GM19372 (cell line): ENCODE results near the gene C1R.

Source experiments
- ATAC-seq: cut with Tn5 transposase; IDR thresholded peaks from one replicate; pipeline ENCODE4 v1.9.1; 2021; ENCODE audit warnings: mild to moderate bottlenecking, low read depth, moderate library complexity; ENCODE audit not compliant: unreplicated experiment

The C1R gene

DNA sequence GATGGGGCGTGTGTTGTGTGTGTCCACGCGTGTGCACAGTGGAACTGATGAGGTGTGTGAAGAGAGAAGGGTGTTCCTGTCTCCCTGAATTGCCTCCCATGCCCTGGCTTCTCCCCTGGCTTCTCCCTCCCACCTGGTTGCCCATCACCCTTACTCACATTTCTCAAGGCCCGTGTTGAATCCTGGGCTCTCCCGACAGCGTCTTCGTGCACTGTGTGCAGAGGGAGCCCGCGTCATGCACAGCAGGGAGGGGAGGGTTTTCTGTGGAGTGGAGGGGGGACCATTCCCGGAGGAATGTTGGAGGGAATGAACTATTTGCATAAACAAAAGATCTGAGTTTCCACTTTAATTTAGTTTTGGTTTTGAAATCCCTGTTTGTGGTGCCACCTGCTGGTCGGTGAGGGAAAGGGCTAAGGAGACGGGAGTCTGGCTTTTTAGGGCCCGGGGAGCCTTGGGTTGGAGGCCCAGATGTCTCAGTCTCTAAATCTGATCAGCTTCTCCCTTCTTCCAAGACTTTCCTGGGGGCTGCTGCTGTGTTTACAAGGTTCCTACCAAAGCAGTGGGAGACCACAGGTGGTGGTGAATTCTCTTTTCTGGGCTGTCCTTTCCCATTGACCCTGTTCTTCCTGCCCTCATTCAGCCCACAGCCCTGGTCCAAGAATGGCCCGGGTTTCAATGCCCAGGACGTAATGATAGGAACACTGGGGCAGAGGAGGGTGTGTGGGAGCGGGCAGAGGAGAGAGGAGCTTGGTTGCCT, at the start of gene C1R:
Gene C1R (minus strand): TSS at position 217 of the 757 bp plus-strand sequence. CDS start 57 bp downstream, at position 160.
- no peak for ATAC-seq

DNA sequence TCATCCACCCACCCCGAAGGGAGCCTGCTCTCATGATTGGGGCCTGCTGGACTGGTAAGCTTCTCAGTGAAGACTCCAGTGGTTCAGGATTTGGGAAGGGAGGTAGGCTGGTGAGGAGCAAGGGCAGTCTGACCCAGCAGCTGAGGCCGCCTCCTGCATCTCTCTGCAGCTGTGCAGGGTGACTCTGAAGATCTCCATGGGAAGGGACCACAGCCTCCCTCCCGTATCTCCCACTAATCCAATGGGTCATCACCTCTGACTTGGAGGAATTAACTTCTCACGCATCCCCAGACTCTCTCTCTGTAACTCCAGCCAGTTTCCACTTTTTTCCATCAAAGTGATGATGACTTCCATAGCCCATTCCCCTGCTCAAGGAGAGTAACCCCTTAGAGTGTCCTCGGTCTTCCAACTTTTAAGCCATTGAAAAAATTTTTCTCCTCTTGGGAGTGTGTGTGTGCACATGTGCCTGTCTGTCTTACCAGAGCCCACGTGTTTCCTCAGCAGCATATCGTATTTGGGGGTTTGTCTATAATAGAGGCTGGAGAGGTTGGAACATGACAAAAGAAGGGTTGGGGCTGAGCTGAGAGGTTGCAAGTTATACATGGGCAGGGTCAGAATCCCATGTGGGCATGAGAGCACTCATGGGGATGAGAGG, 49.2 kb upstream of the C1R start:
- ATAC-seq, result no peak

DNA sequence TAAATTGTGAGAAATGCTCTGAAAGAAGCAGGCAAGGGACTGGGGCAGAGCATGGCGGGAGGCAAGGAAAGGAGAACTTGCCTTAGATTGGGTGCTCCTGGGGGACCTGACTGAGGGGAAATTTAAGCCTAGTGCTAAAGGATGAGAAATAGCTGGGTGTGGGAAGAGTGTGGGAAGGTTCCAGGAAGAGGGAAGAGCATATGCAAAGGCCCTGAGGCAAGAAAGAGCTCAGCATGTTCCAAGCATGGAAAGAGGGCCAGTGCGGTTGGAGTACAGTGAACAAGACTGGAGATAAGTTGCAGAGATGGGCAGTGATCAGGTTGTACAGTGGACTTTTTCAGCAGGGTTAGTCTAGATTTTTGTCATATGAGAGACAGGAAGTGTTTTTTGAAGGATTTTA, 47.0 kb upstream of the C1R start:
- ATAC-seq, result no peak

DNA sequence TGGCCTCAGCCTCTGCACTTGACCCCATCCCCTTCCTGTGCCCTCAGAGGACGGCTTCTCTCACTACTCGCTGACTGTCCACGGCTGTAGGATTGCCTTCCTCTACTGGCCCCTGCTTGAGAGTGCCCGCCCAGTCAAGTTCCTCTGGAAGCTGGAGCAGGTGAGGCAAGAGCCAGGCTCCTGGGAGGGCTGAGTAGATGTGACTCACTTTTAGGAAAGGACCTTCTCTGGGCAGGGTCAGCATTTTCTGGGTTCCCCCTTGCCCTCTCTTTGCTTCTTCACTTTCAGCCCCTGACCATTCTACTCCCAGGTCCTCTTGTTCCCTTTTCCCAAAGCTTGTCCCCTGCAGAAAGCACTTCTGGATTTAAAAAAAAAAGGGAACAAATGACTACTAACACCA, 45.7 kb upstream of the C1R start:
- no peak for ATAC-seq

DNA sequence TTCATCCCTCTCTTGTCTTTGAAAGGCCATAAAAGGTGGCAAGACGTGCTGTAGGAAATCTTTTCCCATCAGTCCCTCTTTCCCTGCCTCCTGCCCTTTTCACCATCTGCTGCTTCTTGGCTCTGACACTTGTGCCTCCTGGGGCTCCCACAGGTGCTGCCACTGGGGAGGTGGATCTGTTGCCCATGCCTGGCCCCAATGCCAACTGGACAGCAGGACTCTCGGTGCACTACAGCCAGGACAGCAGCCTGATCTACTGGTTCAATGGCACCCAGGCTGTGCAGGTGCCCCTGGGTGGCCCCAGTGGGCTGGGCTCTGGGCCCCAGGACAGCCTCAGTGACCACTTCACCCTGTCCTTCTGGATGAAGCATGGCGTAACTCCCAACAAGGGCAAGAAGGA, 44.4 kb upstream of the C1R start:
- no peak for ATAC-seq

DNA sequence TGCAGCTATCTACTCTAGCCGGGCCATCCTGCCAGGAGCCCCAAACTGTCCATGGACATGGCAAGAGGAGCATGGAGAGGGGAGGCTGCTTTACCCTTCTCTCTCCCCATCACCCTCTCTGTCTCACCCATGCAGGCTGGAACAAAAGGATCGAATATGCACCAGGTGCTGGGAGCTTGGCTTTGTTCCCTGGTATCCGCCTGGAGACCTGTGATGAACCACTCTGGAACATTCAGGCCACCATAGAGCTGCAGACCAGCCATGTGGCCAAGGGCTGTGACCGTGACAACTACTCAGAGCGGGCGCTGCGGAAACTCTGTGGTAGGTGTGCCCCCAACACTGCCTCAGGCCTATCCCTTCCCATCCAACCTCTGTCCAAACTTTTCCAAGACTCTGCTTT, 43.8 kb upstream of the C1R start:
- no peak for ATAC-seq

DNA sequence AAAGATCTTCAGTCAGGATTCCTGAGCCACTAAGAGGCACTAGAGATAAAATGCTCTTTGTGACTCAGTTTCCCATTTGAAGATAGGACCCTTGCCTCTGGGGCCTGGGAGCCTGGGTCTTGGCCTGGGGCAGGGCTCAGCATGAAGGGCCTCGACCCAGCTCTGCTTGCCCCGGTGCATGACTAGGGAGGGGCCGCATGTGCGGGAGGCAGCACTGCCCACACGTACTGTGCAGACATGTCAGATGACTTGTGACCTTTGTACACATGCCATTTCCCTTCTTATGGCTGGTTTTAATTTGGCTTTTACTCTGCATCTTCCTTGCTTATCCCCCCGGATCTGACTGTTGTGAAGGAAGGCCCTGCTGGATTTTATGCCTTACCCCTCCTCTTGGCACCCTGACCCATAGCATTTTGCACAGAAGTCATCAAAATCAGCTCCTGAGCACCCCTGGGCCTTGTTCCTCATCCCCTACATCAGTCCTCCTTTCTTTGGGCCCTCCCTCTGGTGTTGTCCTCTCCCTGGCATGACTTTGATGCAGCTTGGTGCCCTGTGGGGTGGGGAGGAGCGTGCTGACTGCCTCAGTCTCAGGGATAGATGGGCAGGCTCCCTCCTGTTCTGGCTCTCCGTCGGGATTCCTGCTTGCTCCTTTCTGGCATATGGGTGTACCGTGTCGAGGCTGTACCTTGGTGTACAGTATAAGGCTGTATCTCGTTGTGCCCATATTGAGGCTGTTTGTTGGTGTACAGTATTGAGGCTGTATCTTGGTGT, 42.3 kb upstream of the C1R start:
- no peak for ATAC-seq

DNA sequence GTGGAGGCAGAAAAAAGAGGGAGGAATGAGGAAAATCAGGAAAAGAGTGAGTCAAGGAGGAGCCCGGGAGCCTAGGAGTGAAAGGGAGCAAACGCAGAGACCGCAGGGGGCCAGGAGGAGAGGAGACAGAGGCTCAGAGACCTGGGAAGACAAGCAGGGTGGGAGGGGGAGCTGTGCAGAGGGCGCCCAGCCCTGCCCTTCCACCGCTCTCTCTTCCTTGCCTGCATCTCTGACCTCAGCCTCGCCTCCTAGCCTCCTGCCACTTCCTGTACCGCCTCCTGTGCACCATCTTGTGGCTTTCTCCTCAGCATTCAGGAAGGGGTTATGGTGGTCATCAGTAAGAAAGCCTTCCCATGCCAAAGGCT, 39.2 kb upstream of the C1R start:
- no peak for ATAC-seq

DNA sequence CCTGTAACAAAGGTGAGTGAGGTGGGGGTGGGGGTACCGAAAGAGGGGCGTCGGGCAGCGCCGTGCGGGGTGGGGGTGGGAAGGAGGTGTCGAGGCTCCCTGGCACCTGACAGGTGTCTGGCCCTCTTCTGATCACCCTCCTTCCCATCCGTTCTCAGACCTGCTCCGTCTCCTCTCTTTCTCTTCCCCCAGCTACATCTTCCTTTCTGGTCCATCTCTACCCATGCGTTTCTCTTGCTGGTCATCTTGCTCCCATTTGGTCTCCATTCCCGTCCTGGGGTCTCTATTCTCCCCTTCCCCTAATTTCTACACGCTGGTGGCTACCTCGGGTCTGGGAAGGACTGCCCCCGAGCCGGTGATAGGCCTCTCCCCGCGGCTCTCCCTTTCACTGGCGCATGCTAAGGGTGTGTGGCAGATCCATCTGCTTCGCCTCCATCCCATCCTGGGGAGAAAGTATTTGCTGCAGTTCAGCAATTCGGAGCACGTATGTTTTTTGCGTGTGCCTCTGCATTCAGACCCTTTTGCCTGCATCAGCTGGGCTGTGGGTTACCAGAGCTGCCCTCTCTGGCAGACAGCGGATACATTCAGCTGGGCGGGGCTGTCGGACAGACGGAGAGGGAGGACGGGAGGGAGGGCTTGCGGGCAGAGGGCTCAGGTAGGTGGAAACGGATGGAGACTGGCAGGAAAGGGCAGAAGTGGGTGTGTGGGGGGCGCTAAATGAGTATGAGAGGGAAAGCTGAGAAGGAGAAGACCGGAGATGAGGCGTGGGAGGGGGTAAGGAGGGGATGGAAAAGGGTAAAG, 38.7 kb upstream of the C1R start:
- no peak for ATAC-seq

DNA sequence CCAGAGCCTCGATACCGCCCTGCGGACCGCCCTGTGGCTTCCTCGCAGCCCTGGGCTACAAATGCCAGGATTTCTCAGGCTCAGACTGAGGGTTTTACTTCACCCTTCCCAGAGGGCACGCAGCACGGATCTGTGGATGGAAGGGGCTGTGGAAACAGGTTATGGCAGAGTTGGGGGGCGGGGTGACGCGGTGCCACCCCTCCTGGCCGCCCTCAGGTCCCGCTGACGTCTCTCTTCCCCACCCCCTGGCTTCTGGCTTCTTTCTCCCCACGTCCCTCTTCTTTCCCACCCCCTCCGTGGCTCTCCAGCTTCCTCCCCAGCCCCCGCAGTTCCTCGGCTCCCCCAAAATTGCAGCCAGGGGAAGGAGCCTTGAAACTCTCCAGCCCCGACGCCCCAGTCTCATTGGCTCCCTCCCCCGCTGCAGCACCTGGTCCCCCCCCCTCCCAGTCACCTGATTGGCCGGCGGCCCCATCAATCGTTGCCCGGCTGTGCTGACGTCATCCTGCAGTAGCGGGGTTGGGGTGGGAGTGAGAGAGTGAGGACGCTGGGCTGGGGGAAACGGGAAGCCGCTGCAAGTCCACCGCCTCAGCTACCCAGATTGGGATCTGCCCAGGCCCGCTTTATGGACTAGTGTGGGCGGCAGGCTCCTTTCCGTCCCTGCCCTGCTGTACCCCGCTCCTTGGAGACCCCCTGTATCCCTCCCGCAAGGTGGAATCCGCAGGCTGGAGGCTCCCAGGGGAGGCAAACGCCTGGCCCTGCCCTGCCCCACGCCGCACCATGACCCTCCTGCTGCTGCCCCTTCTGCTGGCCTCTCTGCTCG, 37.8 kb upstream of the C1R start, which contains the start of gene CLSTN3:
Gene CLSTN3 (plus strand): TSS at position 500 of the 820 bp plus-strand sequence. CDS start 278 bp downstream, at position 778.
- ATAC-seq, result no peak

DNA sequence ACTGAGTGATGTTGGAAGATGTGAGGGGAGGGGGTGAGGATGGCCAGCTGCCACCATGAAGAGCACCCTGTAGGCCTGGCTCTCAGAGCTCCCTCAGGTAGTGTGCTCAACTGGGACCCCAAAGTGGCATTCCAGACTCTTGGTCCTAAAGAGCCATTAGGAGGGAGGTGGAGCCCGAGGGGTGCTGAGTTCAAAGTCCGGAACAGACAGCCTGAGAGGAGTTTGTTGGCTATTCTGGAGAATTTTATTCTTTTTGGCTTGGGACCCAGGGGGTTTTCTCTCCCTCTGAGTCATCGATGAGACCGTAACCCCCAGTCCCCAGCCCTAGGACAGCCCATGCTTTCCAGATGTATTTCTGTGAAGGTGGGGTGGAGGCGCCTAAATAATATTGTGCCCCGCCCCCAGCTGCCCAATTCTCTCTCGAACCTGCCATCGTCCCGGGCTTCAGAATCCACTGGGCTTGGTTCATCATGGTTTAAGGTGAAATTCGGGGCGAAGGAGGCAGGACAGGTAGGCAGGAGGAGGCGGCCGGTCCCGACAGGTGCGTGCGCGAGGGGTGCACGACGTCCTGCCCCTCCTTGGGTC, 37.1 kb upstream of the C1R start:
- ATAC-seq, result no peak

DNA sequence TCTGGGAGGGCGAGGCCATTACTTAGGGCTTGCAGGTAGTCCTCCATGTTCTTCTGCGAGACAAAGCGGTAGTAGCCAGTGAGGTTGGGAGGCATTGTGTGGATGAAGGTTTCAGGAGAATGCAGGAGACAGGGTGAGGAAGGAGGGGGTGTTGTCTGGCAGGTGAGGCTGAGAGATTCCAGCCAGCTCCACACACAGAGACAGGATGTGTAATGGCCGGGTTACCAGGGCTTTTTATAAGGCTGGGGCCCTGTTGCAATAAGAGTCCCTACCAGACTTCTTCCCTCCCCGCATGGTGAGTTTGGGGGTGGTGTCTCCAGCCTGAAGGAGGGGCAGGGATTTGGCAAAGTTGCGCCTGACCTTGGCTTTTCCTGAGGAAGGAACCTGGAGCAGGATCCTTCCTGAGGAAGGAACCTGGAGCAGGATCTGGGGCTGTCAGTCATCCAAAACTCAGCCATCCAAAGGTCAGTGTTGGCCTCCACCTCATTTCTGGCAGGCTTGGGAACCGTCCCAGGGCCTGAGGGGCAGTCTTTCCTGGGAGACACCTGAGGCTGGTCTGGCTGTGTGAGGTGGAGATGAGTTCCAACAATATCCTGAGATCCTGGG, 36.5 kb upstream of the C1R start, which contains the start of gene RBP5:
Gene RBP5 (minus strand): TSS at position 209 of the 606 bp plus-strand sequence. CDS start 114 bp downstream, at position 95.
- no peak for ATAC-seq

DNA sequence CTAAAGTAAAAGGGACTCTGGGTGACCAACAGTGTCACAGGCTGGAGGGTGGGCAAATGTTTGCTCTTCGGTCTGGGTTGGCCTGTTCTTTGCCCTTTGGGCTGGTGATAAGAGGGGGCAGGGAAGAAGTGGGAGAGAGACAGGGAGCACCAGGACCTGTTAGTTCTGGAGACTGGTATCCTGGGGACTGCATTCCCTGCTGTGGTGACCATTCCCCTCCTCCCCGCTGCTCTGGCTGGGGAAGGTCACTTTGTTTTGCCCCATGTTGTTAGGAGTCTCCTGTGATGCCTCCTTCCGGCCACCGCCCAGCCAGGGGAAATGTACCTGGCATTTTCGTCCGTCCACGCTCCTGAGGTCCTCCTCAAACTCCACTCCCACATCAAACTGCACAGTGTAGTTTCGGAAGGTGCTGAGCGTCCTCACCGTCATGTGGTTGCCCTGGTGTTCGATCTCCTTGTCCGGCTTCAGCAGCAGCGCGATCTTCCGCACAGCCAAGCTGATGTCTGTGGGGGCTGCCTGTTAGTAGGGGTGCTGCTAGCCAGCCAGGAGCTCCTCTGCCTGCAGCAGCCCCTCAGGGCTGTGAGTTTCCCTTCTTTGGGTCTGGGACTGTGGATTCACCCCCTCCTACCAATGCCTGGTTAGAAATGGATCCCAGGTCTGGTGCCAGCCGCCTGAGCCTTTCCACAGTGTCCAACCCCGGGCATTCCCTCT, 35.8 kb upstream of the C1R start:
- no peak for ATAC-seq

DNA sequence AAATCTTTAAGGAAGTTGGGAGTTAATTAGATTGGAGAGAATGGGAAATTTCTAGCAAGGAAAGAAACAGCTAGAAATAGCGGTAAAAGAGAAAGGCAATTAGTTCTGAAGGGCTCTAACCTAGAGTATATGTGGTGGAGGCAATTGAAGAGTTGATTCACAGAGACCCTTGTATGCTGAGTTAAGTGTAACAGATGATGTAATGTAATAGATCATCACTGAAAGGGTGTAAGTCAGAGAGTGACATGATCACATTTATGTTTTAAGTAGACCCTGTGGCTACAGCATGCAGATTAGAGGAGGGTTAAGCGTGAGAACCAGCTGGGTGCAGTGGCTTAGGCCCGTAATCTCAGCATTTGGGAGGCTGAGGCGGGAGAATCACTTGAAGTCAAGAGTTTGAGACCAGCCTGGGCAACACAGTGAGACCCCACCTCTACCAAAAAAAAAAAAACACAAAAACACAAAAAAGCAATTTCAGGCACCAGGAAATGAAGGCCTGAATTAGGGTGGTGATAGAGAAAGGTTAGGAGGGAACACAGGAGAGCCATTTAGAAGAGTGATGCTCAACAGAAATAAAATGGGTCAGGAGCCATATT, 33.5 kb upstream of the C1R start:
- ATAC-seq, result no peak

DNA sequence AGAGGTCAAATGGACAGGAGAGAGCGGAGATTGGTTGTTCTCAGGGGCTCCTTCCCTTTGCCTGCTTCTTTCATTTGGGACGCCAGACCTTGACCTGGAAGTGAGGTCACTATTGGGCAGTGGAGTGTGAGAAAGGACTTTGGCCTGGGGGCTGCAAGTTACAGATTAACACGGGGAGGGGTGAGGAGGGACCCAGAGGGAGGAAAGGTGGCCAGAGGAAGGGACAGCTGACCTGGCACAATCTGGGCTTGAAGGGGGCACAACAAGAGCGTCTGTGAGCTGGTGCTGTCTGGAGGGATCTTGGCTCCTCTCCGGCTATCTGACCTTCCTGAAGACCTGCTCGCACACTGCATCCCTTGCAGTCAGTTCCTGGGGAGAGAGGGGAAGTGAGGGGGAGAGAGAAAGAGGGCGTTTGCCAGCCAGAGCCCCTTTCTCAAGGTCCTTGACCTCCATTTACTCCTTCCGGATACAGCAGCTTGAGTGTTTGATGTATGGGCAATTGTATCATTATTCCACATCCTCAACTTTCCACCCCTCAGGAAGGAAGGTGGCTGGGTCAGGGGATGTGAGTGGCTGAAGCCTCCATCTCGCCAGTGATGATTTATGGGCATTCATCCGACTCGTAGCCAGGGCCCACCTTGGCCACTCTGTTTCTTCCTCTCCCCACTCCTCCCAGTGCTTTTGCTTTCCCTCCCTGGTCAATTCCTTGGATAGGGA, 31.7 kb upstream of the C1R start:
- ATAC-seq, result no peak

DNA sequence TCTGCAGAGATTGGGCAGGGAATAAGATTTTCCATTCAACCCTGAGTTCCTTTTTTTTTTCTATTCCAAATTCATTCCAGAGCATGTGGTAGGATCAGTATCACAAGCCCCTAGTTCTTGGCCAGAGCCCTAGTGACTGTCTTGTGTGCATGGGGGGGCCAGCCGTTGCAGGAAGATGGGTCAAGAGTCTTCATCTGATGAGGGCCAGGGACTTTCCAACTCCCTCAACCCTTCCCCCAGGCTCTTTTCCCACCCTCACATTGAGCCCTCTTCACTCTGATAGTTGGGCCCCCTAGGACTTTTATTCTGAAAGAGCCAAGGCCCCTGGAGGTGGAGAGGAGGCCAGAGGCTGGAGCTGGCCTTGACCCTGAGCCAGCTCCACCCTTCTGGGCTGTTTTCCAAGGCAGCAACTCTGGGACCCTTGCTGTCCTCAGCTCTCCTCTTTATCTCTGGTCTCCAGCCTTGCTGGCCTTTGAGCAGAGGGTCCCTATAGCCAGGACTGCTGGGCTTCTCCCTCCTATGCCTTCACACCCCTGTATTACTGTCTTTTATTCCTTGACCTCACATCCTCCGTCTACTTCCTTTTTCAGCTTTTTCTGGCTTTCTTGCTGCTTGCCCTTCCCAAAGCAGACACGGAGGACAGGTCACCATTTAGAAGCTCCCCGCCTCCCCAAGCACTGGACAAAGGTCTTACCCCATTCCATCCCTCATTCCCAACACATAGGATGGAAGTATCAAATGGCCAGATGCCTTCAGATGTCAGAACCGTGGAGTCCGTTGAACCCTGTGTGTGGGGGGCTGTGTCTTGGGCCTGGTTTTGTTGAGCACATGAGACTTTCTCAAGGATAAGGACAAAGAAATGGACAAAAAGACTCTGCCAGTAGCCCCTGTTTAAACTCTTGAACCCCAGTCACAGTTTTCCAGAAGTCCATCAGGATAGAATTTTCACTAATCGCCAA, 30.8 kb upstream of the C1R start:
- ATAC-seq, result no peak
